ENCODE results near the gene KCNAB1.

KCNAB1 gene

DNA sequence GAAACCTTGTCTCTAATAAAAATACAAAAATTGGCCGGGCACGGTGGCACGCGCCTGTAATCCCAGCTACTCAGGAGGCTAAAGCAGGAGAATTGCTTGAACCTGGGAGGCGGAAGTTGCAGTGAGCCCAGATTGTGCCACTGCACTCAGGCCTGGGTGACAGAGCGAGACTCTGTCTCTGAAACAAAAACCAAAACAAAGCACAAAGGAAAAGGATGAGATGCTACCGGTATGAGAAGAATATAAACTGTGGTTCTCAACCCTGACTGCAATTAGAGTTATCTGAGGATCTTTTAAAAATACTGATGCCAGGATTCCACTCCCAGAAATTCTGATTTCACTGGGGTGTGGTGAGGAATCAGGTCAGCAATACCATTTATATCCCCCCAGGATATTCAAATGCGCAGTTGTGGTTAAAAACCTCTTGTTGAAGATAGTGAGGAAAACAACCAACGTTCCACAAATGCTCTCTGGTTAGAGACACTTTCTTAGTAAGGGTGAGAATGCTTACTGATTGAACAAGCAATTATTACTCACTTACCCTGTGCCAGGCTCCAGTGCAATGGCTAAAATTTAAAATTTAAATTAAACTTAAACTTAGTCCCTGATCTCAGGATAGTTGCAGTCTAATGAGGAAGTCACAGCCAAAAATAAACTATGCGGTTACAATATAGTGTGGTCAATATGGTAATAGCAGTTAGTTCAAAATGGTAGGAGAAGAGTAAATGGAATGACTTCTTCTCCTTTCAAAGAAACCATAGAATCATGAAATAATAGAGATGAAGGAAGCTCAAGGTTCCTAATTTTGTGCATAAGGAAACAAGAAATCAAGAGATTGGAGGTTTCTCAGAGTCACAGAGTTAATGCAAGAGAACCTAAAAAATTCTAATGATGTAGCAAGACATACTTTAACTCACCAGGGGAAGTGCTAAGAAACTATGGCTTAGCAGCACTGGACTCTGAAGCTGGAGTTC, 325.0 kb downstream of the KCNAB1 start:
- no peak overlapping the region for H3K27ac ChIP-seq (ENCODE audit: insufficient read depth, low read length, poor library complexity, severe bottlenecking)
- H3K27me3 ChIP-seq (replicated peaks; ENCODE audit: control insufficient read depth, insufficient read depth, low read length, poor library complexity, severe bottlenecking) = no peaks in the 10 kb centered on the region
- no peaks in the 10 kb centered on the region for H3K36me3 ChIP-seq (ENCODE audit: control insufficient read depth, insufficient read depth, low read length)
- H3K4me3 ChIP-seq (ENCODE audit: insufficient read depth, low read depth, low read length, poor library complexity, severe bottlenecking) = no peak overlapping the region
- DNase-seq = no peak
- H3K9me3 ChIP-seq (ENCODE audit: control insufficient read depth, low read length) = no peaks in the 10 kb centered on the region
- no peaks in the 10 kb centered on the region for H3K4me1 ChIP-seq (ENCODE audit: control insufficient read depth, insufficient read depth, low read length, poor library complexity, severe bottlenecking)

GRCh38 chr3:156448300-156448699, 327.9 kb downstream of the KCNAB1 start:
- no peaks in the 10 kb centered on the region for H3K4me1 ChIP-seq (ENCODE audit: control insufficient read depth, insufficient read depth, low read length, poor library complexity, severe bottlenecking)
- H3K4me3 ChIP-seq (ENCODE audit: insufficient read depth, low read depth, low read length, poor library complexity, severe bottlenecking) = no peak overlapping the region
- H3K27ac ChIP-seq (ENCODE audit: insufficient read depth, low read length, poor library complexity, severe bottlenecking) = no peak overlapping the region
- no peaks in the 10 kb centered on the region for H3K36me3 ChIP-seq (ENCODE audit: control insufficient read depth, insufficient read depth, low read length)
- H3K27me3 ChIP-seq (replicated peaks; ENCODE audit: control insufficient read depth, insufficient read depth, low read length, poor library complexity, severe bottlenecking) = no peaks in the 10 kb centered on the region
- H3K9me3 ChIP-seq (ENCODE audit: control insufficient read depth, low read length) = no peaks in the 10 kb centered on the region
- DNase-seq = peak in 2 of 3 donors; percentile 9 to 14

- no peak overlapping the region for H3K27ac ChIP-seq (ENCODE audit: insufficient read depth, low read length, poor library complexity, severe bottlenecking)
- H3K4me3 ChIP-seq (ENCODE audit: insufficient read depth, low read depth, low read length, poor library complexity, severe bottlenecking) = no peak overlapping the region
- no peaks in the 10 kb centered on the region for H3K4me1 ChIP-seq (ENCODE audit: control insufficient read depth, insufficient read depth, low read length, poor library complexity, severe bottlenecking)
- no peaks in the 10 kb centered on the region for H3K36me3 ChIP-seq (ENCODE audit: control insufficient read depth, insufficient read depth, low read length)
- DNase-seq = no peak
- H3K9me3 ChIP-seq (ENCODE audit: control insufficient read depth, low read length) = no peaks in the 10 kb centered on the region
- no peaks in the 10 kb centered on the region for H3K27me3 ChIP-seq (replicated peaks; ENCODE audit: control insufficient read depth, insufficient read depth, low read length, poor library complexity, severe bottlenecking)
Measured at GRCh38 chr3:156449710-156450574, 329.6 kb downstream of the KCNAB1 start.

DNA sequence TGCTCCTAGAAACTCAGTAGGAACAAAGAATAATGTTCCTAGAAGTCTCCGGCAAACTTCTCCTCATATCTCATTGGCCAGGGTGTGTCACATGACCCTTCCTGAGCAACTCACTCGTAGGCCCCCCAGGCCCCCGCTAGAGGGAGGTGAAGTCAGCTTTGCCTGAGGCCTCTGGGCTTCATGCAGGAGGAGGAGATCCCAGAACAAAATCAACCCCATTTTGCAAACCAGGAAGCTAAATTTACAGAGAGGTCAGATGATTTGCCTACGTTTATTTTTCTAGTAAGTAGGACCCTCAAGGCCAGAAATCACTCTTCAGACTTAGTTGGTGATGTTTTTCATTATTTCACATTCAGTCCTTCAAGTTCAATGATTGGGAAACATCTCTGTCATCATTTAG, 335.5 kb downstream of the KCNAB1 start:
- H3K27ac ChIP-seq (ENCODE audit: insufficient read depth, low read length, poor library complexity, severe bottlenecking) = no peak overlapping the region
- no peaks in the 10 kb centered on the region for H3K4me1 ChIP-seq (ENCODE audit: control insufficient read depth, insufficient read depth, low read length, poor library complexity, severe bottlenecking)
- H3K27me3 ChIP-seq (replicated peaks; ENCODE audit: control insufficient read depth, insufficient read depth, low read length, poor library complexity, severe bottlenecking) = no peaks in the 10 kb centered on the region
- no peaks in the 10 kb centered on the region for H3K36me3 ChIP-seq (ENCODE audit: control insufficient read depth, insufficient read depth, low read length)
- no peak overlapping the region for H3K4me3 ChIP-seq (ENCODE audit: insufficient read depth, low read depth, low read length, poor library complexity, severe bottlenecking)
- DNase-seq = no peak
- H3K9me3 ChIP-seq (ENCODE audit: control insufficient read depth, low read length) = no peaks in the 10 kb centered on the region

DNA sequence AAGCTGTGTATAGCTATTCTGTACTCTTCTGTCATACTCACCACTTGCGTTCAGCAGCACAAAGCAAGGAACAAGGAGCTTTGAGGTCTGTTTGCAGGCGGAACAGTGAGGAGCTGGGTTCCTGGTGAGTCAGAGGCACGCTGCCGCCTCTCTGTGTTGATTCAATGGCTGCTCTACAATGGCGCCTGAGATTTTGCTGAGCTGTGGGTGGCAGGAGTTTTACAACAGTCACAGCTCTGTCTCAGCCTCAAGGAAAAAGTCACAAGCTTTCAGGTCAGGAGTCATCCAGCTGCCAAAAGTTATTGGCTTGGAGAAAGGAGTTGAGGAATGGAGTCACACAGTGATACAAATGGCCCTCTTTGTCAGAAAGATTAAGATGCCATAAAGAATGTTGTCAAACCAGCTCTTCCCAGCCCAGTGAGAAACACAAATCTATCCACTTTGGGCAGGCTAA, 336.4 kb downstream of the KCNAB1 start:
- H3K27me3 ChIP-seq (replicated peaks; ENCODE audit: control insufficient read depth, insufficient read depth, low read length, poor library complexity, severe bottlenecking) = no peaks in the 10 kb centered on the region
- H3K27ac ChIP-seq (ENCODE audit: insufficient read depth, low read length, poor library complexity, severe bottlenecking) = no peak overlapping the region
- no peak for DNase-seq
- no peaks in the 10 kb centered on the region for H3K4me1 ChIP-seq (ENCODE audit: control insufficient read depth, insufficient read depth, low read length, poor library complexity, severe bottlenecking)
- H3K36me3 ChIP-seq (ENCODE audit: control insufficient read depth, insufficient read depth, low read length) = no peaks in the 10 kb centered on the region
- no peaks in the 10 kb centered on the region for H3K9me3 ChIP-seq (ENCODE audit: control insufficient read depth, low read length)
- no peak overlapping the region for H3K4me3 ChIP-seq (ENCODE audit: insufficient read depth, low read depth, low read length, poor library complexity, severe bottlenecking)

GRCh38 chr3:156459434-156459833, 339.1 kb downstream of the KCNAB1 start:
- no peak for DNase-seq
- no peaks in the 10 kb centered on the region for H3K27me3 ChIP-seq (replicated peaks; ENCODE audit: control insufficient read depth, insufficient read depth, low read length, poor library complexity, severe bottlenecking)
- H3K4me1 ChIP-seq (ENCODE audit: control insufficient read depth, insufficient read depth, low read length, poor library complexity, severe bottlenecking) = no peaks in the 10 kb centered on the region
- no peaks in the 10 kb centered on the region for H3K9me3 ChIP-seq (ENCODE audit: control insufficient read depth, low read length)
- H3K4me3 ChIP-seq (ENCODE audit: insufficient read depth, low read depth, low read length, poor library complexity, severe bottlenecking) = no peak overlapping the region
- H3K36me3 ChIP-seq (ENCODE audit: control insufficient read depth, insufficient read depth, low read length) = no peaks in the 10 kb centered on the region
- no peak overlapping the region for H3K27ac ChIP-seq (ENCODE audit: insufficient read depth, low read length, poor library complexity, severe bottlenecking)

DNA sequence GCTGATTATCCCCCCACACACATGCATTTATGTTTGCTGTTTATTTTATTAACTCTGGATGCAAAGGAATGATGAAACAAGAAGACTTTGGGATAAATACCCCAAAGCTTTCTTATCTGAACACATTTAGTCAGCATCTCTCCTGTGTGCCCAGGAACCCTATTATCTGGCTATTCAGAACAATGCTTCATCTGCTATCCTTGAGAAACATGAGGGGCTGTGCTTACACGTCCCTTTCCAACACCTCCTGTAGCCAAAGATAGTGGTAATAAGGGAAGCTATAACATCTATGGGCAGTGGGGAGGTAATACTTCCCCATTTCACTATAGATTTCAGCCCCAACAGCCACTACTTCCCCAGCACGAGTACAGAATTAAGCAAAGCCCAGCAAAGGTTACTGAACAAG, 339.8 kb downstream of the KCNAB1 start:
- Histone ChIP-seq H3K4me1 (ENCODE audit: control insufficient read depth, insufficient read depth, low read length, poor library complexity, severe bottlenecking) (no peaks in the 10 kb centered on the region), H3K4me3 (ENCODE audit: insufficient read depth, low read depth, low read length, poor library complexity, severe bottlenecking) (no peak overlapping the region)

DNA sequence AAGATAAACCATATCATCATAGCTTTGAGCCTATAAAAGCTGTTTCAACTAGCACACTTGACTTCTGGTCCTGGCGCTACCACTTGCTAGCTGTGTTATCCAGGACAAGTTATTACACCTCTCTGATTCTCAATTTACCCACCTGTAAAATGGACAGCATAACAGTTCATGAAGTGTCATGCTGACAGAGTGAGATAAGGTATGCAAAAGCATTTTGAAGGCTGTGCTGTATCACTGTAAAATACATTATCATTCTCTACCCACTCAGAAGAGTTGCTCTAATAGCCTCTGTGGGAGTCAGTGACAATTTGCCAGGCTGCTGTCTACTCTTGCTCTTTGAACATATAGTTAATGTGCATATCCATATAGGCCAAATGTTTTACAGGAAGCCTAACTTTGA, 341.5 kb downstream of the KCNAB1 start:
- H3K9me3 ChIP-seq (ENCODE audit: control insufficient read depth, low read length) = no peaks in the 10 kb centered on the region
- H3K27me3 ChIP-seq (replicated peaks; ENCODE audit: control insufficient read depth, insufficient read depth, low read length, poor library complexity, severe bottlenecking) = no peaks in the 10 kb centered on the region
- no peaks in the 10 kb centered on the region for H3K4me1 ChIP-seq (ENCODE audit: control insufficient read depth, insufficient read depth, low read length, poor library complexity, severe bottlenecking)
- no peak for DNase-seq
- H3K36me3 ChIP-seq (ENCODE audit: control insufficient read depth, insufficient read depth, low read length) = no peaks in the 10 kb centered on the region
- no peak overlapping the region for H3K4me3 ChIP-seq (ENCODE audit: insufficient read depth, low read depth, low read length, poor library complexity, severe bottlenecking)
- H3K27ac ChIP-seq (ENCODE audit: insufficient read depth, low read length, poor library complexity, severe bottlenecking) = no peak overlapping the region

More for the DNA sequence above, 339.8 kb downstream of the KCNAB1 start:
- H3K9me3 ChIP-seq (ENCODE audit: control insufficient read depth, low read length) = no peaks in the 10 kb centered on the region
- DNase-seq = no peak
- no peaks in the 10 kb centered on the region for H3K27me3 ChIP-seq (replicated peaks; ENCODE audit: control insufficient read depth, insufficient read depth, low read length, poor library complexity, severe bottlenecking)
- no peak overlapping the region for H3K27ac ChIP-seq (ENCODE audit: insufficient read depth, low read length, poor library complexity, severe bottlenecking)
- H3K36me3 ChIP-seq (ENCODE audit: control insufficient read depth, insufficient read depth, low read length) = no peaks in the 10 kb centered on the region

DNA sequence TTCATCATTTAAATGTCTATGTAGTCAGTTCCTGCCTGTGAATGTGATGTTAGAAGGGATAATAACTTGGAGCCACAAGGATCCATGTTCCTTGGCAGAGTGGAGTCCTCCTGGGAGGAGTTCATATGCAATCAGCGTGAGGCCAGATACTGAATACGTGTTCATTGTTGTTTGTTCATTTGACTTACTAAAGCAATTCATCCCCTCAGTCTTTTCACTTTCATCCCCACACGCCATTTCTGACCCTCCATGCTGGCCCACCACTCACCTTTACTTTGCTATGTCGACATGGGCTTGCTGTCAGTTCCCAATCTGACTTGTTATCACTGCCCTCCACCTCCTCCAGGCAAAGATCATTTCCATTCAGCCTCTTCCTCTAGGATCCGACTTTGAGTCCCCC, 342.7 kb downstream of the KCNAB1 start:
- H3K4me1 ChIP-seq (ENCODE audit: control insufficient read depth, insufficient read depth, low read length, poor library complexity, severe bottlenecking) = no peaks in the 10 kb centered on the region
- DNase-seq = no peak
- H3K9me3 ChIP-seq (ENCODE audit: control insufficient read depth, low read length) = no peaks in the 10 kb centered on the region
- H3K27ac ChIP-seq (ENCODE audit: insufficient read depth, low read length, poor library complexity, severe bottlenecking) = no peak overlapping the region
- H3K27me3 ChIP-seq (replicated peaks; ENCODE audit: control insufficient read depth, insufficient read depth, low read length, poor library complexity, severe bottlenecking) = no peaks in the 10 kb centered on the region
- H3K36me3 ChIP-seq (ENCODE audit: control insufficient read depth, insufficient read depth, low read length) = no peaks in the 10 kb centered on the region
- no peak overlapping the region for H3K4me3 ChIP-seq (ENCODE audit: insufficient read depth, low read depth, low read length, poor library complexity, severe bottlenecking)

DNA sequence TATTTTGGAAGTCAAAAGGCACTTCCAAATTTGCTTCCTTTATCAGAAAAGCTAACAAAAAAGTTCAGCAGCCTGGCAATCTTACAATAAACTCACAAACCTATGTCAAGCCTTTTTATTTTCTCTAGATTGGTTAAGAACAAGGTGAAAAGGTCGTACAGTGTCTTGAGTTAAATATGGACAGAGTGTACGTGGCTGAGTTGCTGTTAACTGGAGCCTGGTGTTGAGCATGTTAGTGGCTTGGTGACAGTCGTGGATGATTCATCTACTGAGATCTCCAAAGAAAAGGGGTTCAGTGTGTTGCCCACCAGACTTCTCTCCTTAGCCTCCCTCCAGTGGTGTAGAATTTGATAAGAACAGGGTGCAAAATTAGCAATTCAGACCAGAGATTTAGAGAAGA, 344.8 kb downstream of the KCNAB1 start:
- Histone ChIP-seq H3K9me3 (ENCODE audit: control insufficient read depth, low read length) (no peaks in the 10 kb centered on the region), H3K27me3 (replicated peaks; ENCODE audit: control insufficient read depth, insufficient read depth, low read length, poor library complexity, severe bottlenecking) (no peaks in the 10 kb centered on the region), H3K4me3 (ENCODE audit: insufficient read depth, low read depth, low read length, poor library complexity, severe bottlenecking) (no peak overlapping the region), H3K27ac (ENCODE audit: insufficient read depth, low read length, poor library complexity, severe bottlenecking) (no peak overlapping the region), H3K36me3 (ENCODE audit: control insufficient read depth, insufficient read depth, low read length) (no peaks in the 10 kb centered on the region), H3K4me1 (ENCODE audit: control insufficient read depth, insufficient read depth, low read length, poor library complexity, severe bottlenecking) (no peaks in the 10 kb centered on the region)
- DNase-seq = no peak
